HepG2 (cell line): ENCODE results near the gene CCDC57. TPM values are rescaled to one million over a fixed set of nuclear protein-coding genes. Genes with fewer than 3 reads are reported as not detected.

ENCODE experiments used
- ATAC-seq: fragments of 200-7000 bp; cut with Tn5 transposase; 3 replicates; pipeline ENCODE4 v1.9.1; 2020; ENCODE audit warnings: mild to moderate bottlenecking, moderate library complexity
- BruUV-seq: library from RNA; stranded (reverse); fragments of 400-500 nt; replicated peaks from 2 replicates; lab custom pipeline; 2021; lab: Mats Ljungman, UMichigan
- CTCF ChIA-PET: fragments of 300-600 bp; formaldehyde crosslinking; extraction: SDS; loops from one replicate; lab custom pipeline; 2021; ENCODE audit warnings: low total read pairs, inconsistent platforms, low intra/inter-chr PET ratio; lab: Yijun Ruan, JAX
- POLR2A ChIA-PET: fragments of 350-600 bp; sonication (Branson Sonifier 250); formaldehyde crosslinking; loops from one replicate; lab custom pipeline; 2020; ENCODE audit warnings: antibody characterized with exemption, inconsistent platforms; lab: Yijun Ruan, JAX
- DNase-seq: peaks from one replicate; pipeline ENCODE4 v3.0.0-alpha.2; 2015; ENCODE audit warnings: low spot score
- FAIRE-seq: peaks from 3 replicates; lab custom pipeline; 2011; peaks lifted over from hg19 to GRCh38; lab: Jason Lieb, UNC
- H2AFZ ChIP-seq: one replicate; pipeline ENCODE4 v1.6.1; 2011; ENCODE audit warnings: low read length, inconsistent platforms
- H3K27ac ChIP-seq: fragments of 300-600 bp; 3 replicates; pipeline ENCODE4 v1.8.0; 2011; ENCODE audit warnings: mixed run types, mild to moderate bottlenecking, mixed read lengths, low read length, inconsistent platforms; ENCODE audit not compliant: insufficient read depth; ENCODE audit errors: extremely low read length
- H3K27me3 ChIP-seq, 2 experiments: fragments of 200-600 bp in 1 of 2; 2 replicates in 1 of 2; 3 replicates in 1 of 2; pipeline versions ENCODE4 v1.6.0 to v1.8.0; 2011; ENCODE audit warnings: low read length in 2 of 2, mild to moderate bottlenecking in 2 of 2, moderate library complexity in 2 of 2, inconsistent platforms in 1 of 2; ENCODE audit not compliant: insufficient read depth in 2 of 2, control insufficient read depth in 1 of 2
- H3K36me3 ChIP-seq, 2 experiments: fragments of 200-600 bp in 1 of 2; replicated peaks in 1 of 2; 2 replicates in 1 of 2; 3 replicates in 1 of 2; pipeline versions ENCODE4 v1.5.1 to v1.8.0; 2011; ENCODE audit warnings: low read length in 2 of 2, inconsistent platforms in 1 of 2; ENCODE audit not compliant: insufficient read depth in 2 of 2, control insufficient read depth in 1 of 2
- H3K4me1 ChIP-seq: 2 replicates; pipeline ENCODE4 v1.5.1; 2012; ENCODE audit warnings: low read length, inconsistent platforms; ENCODE audit not compliant: insufficient read depth
- H3K4me2 ChIP-seq: 2 replicates; pipeline ENCODE4 v1.6.0; 2011; ENCODE audit warnings: low read depth, low read length, inconsistent platforms
- H3K4me3 ChIP-seq, 3 experiments: fragments of 200-600 bp in 1 of 3; sonication (generic), shearing (Covaris generic) in 1 of 3; replicated peaks in 1 of 3; 2 replicates each; pipeline ENCODE4 v1.5.1; 2011 to 2016; ENCODE audit warnings: low read length in 3 of 3, inconsistent platforms in 2 of 3, low read depth in 2 of 3, mild to moderate bottlenecking in 2 of 3, control low read depth in 1 of 3, mixed read lengths in 1 of 3; ENCODE audit not compliant: insufficient read depth in 1 of 3
- H3K79me2 ChIP-seq: one replicate; pipeline ENCODE4 v1.6.1; 2011; ENCODE audit warnings: low read length, inconsistent platforms; ENCODE audit not compliant: insufficient read depth
- H3K9ac ChIP-seq: 2 replicates; pipeline ENCODE4 v1.6.0; 2011; ENCODE audit warnings: mild to moderate bottlenecking, low read depth, low read length, inconsistent platforms; ENCODE audit not compliant: insufficient read depth
- H3K9me3 ChIP-seq: 2 replicates; pipeline ENCODE4 v1.5.1; 2012; ENCODE audit warnings: mild to moderate bottlenecking, low read length
- H4K20me1 ChIP-seq: 2 replicates; pipeline ENCODE4 v1.6.0; 2011; ENCODE audit warnings: inconsistent platforms, mild to moderate bottlenecking, low read length, moderate library complexity; ENCODE audit not compliant: insufficient read depth
- ASH2L ChIP-seq: fragments of 300-600, 200-600 bp; sonication (generic); IDR thresholded peaks from 2 replicates; pipeline ENCODE4 v1.7.0; 2017; ENCODE audit warnings: low read depth, mild to moderate bottlenecking, moderate library complexity, mixed read lengths, low read length; ENCODE audit not compliant: insufficient read length
- BHLHE40 ChIP-seq: IDR thresholded peaks from 2 replicates; pipeline ENCODE4 v1.6.1; 2011; ENCODE audit warnings: low read length, improper control_type of control experiment
- FOXA3 ChIP-seq: IDR thresholded peaks from 2 replicates; pipeline ENCODE4 v1.6.1; 2016; ENCODE audit warnings: missing genetic modification reagents, missing compliant biosample characterization
- IRF9 ChIP-seq: sonication (generic); formaldehyde crosslinking; IDR thresholded peaks from 2 replicates; pipeline ENCODE4 v1.8.0; 2022; ENCODE audit warnings: missing genetic modification reagents, mild to moderate bottlenecking, borderline replicate concordance
- NFYC ChIP-seq: IDR thresholded peaks from 2 replicates; pipeline ENCODE4 v1.6.1; 2016; ENCODE audit warnings: missing genetic modification reagents, missing compliant biosample characterization
- POLR2AphosphoS5 ChIP-seq: IDR thresholded peaks from 2 replicates; pipeline ENCODE4 v1.6.1; 2012; ENCODE audit warnings: low read depth, low read length
- SCMH1 ChIP-seq: sonication (generic); formaldehyde crosslinking; IDR thresholded peaks from 2 replicates; pipeline ENCODE4 v1.9.0; 2021; ENCODE audit warnings: missing genetic modification reagents, mild to moderate bottlenecking, borderline replicate concordance
- SMARCC2 ChIP-seq: fragments of 450-650 bp; IDR thresholded peaks from 2 replicates; pipeline ENCODE4 v1.6.1; 2017; ENCODE audit warnings: antibody characterized with exemption, mild to moderate bottlenecking
- SRF ChIP-seq: IDR thresholded peaks from 2 replicates; pipeline ENCODE4 v1.6.1; 2011; ENCODE audit warnings: mild to moderate bottlenecking, low read depth, low read length, moderate library complexity
- ZFP36L1 ChIP-seq: sonication (generic); formaldehyde crosslinking; IDR thresholded peaks from 2 replicates; pipeline ENCODE4 v1.8.0; 2022; ENCODE audit warnings: mild to moderate bottlenecking, missing genetic modification reagents, moderate library complexity
- ZMYM2 ChIP-seq: sonication (generic); formaldehyde crosslinking; IDR thresholded peaks from 2 replicates; pipeline ENCODE4 v1.8.0; 2022; ENCODE audit warnings: mild to moderate bottlenecking, missing genetic modification reagents
- ZNF550 ChIP-seq: sonication (generic); formaldehyde crosslinking; IDR thresholded peaks from 2 replicates; pipeline ENCODE4 v1.4.0; 2020; ENCODE audit warnings: mild to moderate bottlenecking, missing genetic modification reagents, borderline replicate concordance
- ZNF773 ChIP-seq: sonication (generic); formaldehyde crosslinking; IDR thresholded peaks from 2 replicates; pipeline ENCODE4 v1.4.0; 2020; ENCODE audit warnings: missing genetic modification reagents, borderline replicate concordance
- WGBS: methylation state at CpG from one replicate; pipeline ENCODE4 v1.1.6; 2017; ENCODE audit warnings: low lambda C conversion rate; 5-methylcytosine and 5-hydroxymethylcytosine counted together
- in situ Hi-C: cut with HindIII; loops from 2 replicates; pipeline ENCODE4 v1.10.0; 2017; ENCODE audit warnings: low pct_unique_long_range_greater_than_20kb; ENCODE audit not compliant: extremely low pct_ligation_motif_present
- intact Hi-C: fragments of 100-400 bp; cut with micrococcal nuclease; formaldehyde crosslinking; loops from one replicate; pipeline ENCODE4 v1.10.0; 2022; ENCODE audit not compliant: unreplicated experiment
- polyA plus RNA-seq, 8 experiments: library from polyadenylated mRNA; depleted of rRNA in 3 of 8; stranded (reverse) in 7 of 8; unstranded in 1 of 8; fragments of >200 nt; fragmentation: Illumina TruSeq in 4 of 8; extraction: Trizol in 4 of 8; gene quantifications; 2 replicates each; pipeline versions ENCODE4 v1.2.1 to v1.2.3, GENCODE V29; 2011 to 2016; ENCODE audit warnings: low read depth in 4 of 8, missing spikeins in 1 of 8, mixed read lengths in 1 of 8; ENCODE audit not compliant: insufficient read depth in 1 of 8
- total RNA-seq, 5 experiments: library from RNA; depleted of rRNA; stranded (reverse); fragments of >200 nt; fragmentation: Illumina TruSeq; extraction: Trizol; gene quantifications; 2 replicates each; pipeline ENCODE4 v1.2.3, GENCODE V29; 2016; ENCODE audit warnings: low read depth in 1 of 5
- TF ChIP-seq, protein P1 (sequence below): sonication (generic); formaldehyde crosslinking; IDR thresholded peaks from 2 replicates; pipeline ENCODE4 v1.4.0; 2020; ENCODE audit warnings: missing genetic modification reagents
- TF ChIP-seq, protein P2 (sequence below): sonication (generic); formaldehyde crosslinking; IDR thresholded peaks from 2 replicates; pipeline ENCODE4 v1.8.0; 2022; ENCODE audit warnings: missing genetic modification reagents, mild to moderate bottlenecking, inconsistent platforms, borderline replicate concordance

The CCDC57 gene
- total and polyA plus RNA-seq, 2 of the 13 experiments (the other 11 are each of a cell fraction or from before 2014, with no cell fraction given): 59.3 to 59.9 TPM

DNA sequence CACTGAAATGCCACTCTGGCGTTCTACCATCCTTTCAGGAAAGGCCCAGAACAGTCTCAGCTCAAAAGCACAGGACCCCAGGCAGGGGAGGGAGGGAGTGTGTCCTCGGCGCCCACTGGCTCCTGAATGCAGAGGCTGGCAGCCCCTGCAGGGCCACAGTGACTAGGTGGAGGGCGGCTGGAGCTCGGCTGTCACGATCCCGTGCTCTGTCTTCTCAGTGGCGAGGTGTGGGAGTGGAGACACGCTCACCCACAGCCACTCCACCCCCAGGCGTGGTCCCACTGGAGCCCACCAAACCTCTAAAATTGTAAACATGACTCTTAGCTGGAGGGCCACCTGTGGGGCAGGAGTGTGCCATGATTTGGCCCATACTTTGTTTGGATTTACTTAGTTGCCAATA lies 98.2 kb downstream of the CCDC57 start:
- Histone ChIP-seq H3K9ac (no peak overlapping the region), H3K4me1 (peaks cover 87% of the 10 kb centered on the region), H4K20me1 (no peaks in the 10 kb centered on the region), H3K36me3 (peaks cover 0 to 3% of the 10 kb centered on the region in 2 experiments; a peak in 2 of 5 replicates), H2AFZ (no peak overlapping the region), H3K27ac (no peak overlapping the region), H3K79me2 (no peaks in the 10 kb centered on the region), H3K4me2 (no peak overlapping the region), H3K27me3 (no peaks in the 10 kb centered on the region), H3K9me3 (no peaks in the 10 kb centered on the region), H3K4me3 (no peak overlapping the region)
- TF ChIP-seq BHLHE40: no peak
- TF ChIP-seq FOXA3: no peak
- no peak for TF ChIP-seq NFYC (CRISPR knock-in tag)
- no peak for TF ChIP-seq ZFP36L1
- TF ChIP-seq, protein P1, sequence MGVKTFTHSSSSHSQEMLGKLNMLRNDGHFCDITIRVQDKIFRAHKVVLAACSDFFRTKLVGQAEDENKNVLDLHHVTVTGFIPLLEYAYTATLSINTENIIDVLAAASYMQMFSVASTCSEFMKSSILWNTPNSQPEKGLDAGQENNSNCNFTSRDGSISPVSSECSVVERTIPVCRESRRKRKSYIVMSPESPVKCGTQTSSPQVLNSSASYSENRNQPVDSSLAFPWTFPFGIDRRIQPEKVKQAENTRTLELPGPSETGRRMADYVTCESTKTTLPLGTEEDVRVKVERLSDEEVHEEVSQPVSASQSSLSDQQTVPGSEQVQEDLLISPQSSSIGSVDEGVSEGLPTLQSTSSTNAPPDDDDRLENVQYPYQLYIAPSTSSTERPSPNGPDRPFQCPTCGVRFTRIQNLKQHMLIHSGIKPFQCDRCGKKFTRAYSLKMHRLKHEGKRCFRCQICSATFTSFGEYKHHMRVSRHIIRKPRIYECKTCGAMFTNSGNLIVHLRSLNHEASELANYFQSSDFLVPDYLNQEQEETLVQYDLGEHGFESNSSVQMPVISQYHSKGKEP (CRISPR knock-in tag): no peak
- TF ChIP-seq SCMH1 (CRISPR knock-in tag): no peak
- no peak for TF ChIP-seq ZNF550 (CRISPR knock-in tag)
- TF ChIP-seq POLR2AphosphoS5: no peak
- TF ChIP-seq ASH2L: no peak
- TF ChIP-seq ZNF773 (CRISPR knock-in tag): no peak
- no peak for TF ChIP-seq IRF9 (CRISPR knock-in tag)
- TF ChIP-seq, protein P2, sequence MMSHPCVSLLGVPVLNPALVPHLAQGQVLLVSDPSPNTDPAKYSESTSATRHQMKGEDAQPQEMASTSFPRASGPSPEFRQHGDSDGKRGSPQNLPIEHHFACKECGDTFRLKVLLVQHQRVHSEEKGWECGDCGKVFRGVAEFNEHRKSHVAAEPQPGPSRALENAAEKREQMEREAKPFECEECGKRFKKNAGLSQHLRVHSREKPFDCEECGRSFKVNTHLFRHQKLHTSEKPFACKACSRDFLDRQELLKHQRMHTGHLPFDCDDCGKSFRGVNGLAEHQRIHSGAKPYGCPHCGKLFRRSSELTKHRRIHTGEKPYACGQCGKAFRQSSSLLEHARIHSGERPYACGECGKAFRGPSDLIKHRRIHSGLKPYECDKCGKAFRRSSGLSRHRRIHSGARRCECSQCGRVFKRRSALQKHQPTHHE: no peak
- no peak for TF ChIP-seq ZMYM2 (CRISPR knock-in tag)
- no peak for TF ChIP-seq SMARCC2
- no peak for TF ChIP-seq SRF
- FAIRE-seq (no peak), DNase-seq (no peak), ATAC-seq (no peak)
- ChIA-PET CTCF (no interaction called here), POLR2A (no interaction called here)
- BruUV-seq: no TSS peak
- 96% methylated on average over 8 of the region's 10 CpGs for WGBS
- in situ Hi-C loops: no loop called here
- intact Hi-C loops: no loop called here
